Panc1 (cell line): ENCODE data around the gene LMF1. TPM values are rescaled to one million over a fixed set of nuclear protein-coding genes. Genes with fewer than 3 reads are reported as not detected.

Experiments used
- ATAC-seq: fragments of 200-7000 bp; cut with Tn5 transposase; 2 replicates; pipeline ENCODE4 v1.9.1; 2020; ENCODE audit warnings: mild to moderate bottlenecking, moderate library complexity
- BruUV-seq: library from RNA; stranded (reverse); fragments of 400-500 nt; replicated peaks from 2 replicates; lab custom pipeline; 2021; lab: Mats Ljungman, UMichigan
- CTCF ChIA-PET: fragments of 300-600 bp; sonication (Branson Sonifier 250); formaldehyde crosslinking; loops from one replicate; lab custom pipeline; 2022; ENCODE audit warnings: antibody characterized with exemption; lab: Charles Lee
- POLR2A ChIA-PET: fragments of 300-600 bp; sonication (Branson Sonifier 250); formaldehyde crosslinking; loops from one replicate; lab custom pipeline; 2022; ENCODE audit warnings: antibody characterized with exemption; lab: Charles Lee
- DNase-seq: peaks from one replicate; pipeline ENCODE4 v3.0.0-alpha.2; 2010; ENCODE audit warnings: low read depth, low spot score
- H3K27ac ChIP-seq: 2 replicates; pipeline ENCODE4 v1.5.1; 2011; ENCODE audit warnings: mild to moderate bottlenecking, low read length, inconsistent platforms
- H3K27me3 ChIP-seq: fragments of 200-500 bp; sonication (Bioruptor generic); 2 replicates; pipeline ENCODE4 v1.6.0; 2014; ENCODE audit warnings: low read length, inconsistent platforms; ENCODE audit not compliant: control insufficient read depth, insufficient read depth
- H3K36me3 ChIP-seq: fragments of 200-500 bp; sonication (Bioruptor generic); 2 replicates; pipeline ENCODE4 v1.5.1; 2014; ENCODE audit warnings: inconsistent platforms, mild to moderate bottlenecking, low read length, moderate library complexity; ENCODE audit not compliant: control insufficient read depth, insufficient read depth
- H3K4me1 ChIP-seq: 2 replicates; pipeline ENCODE4 v1.5.1; 2011; ENCODE audit warnings: inconsistent platforms, mild to moderate bottlenecking, low read length, moderate library complexity; ENCODE audit not compliant: control insufficient read depth, insufficient read depth
- H3K4me3 ChIP-seq, 2 experiments: 2 replicates each; pipeline ENCODE4 v1.5.1; 2011 to 2012; ENCODE audit warnings: low read depth in 2 of 2, low read length in 2 of 2, mild to moderate bottlenecking in 2 of 2, inconsistent platforms in 1 of 2, moderate library complexity in 1 of 2
- H3K9me3 ChIP-seq: fragments of 200-500 bp; sonication (Bioruptor generic); 2 replicates; pipeline ENCODE4 v1.5.1; 2014; ENCODE audit warnings: low read depth, mild to moderate bottlenecking, inconsistent platforms, low read length, moderate library complexity; ENCODE audit not compliant: control insufficient read depth, insufficient read depth
- CTCF ChIP-seq: fragments of 450-650 bp; IDR thresholded peaks from 2 replicates; pipeline ENCODE4 v1.5.1; 2017; ENCODE audit warnings: mild to moderate bottlenecking
- POLR2AphosphoS5 ChIP-seq: IDR thresholded peaks from 2 replicates; pipeline ENCODE4 v1.6.1; 2012; ENCODE audit warnings: mild to moderate bottlenecking, low read depth, low read length, moderate library complexity
- REST ChIP-seq, 2 experiments: IDR thresholded peaks; 2 replicates each; pipeline ENCODE4 v1.6.1; 2011 to 2012; ENCODE audit warnings: low read depth in 2 of 2, control low read depth in 1 of 2, low read length in 1 of 2, mild to moderate bottlenecking in 1 of 2, moderate library complexity in 1 of 2; ENCODE audit not compliant: insufficient read depth in 1 of 2
- SIN3A ChIP-seq: IDR thresholded peaks from 2 replicates; pipeline ENCODE4 v1.6.1; 2012; ENCODE audit warnings: low read depth, mild to moderate bottlenecking, low read length, moderate library complexity, borderline replicate concordance; ENCODE audit not compliant: insufficient read depth
- TCF7L2 ChIP-seq: IDR thresholded peaks from 2 replicates; pipeline ENCODE4 v1.6.1; 2011; ENCODE audit warnings: mild to moderate bottlenecking, low read depth, low read length, inconsistent platforms
- in situ Hi-C: cut with HindIII; loops from 2 replicates; pipeline ENCODE4 v1.10.0; 2016; ENCODE audit warnings: low sequenced_read_pairs, low pct_unique_long_range_greater_than_20kb
- intact Hi-C: fragments of 100-400 bp; cut with micrococcal nuclease; formaldehyde crosslinking; loops from one replicate; pipeline ENCODE4 v1.10.0; 2022; ENCODE audit not compliant: unreplicated experiment
- total RNA-seq: library from RNA; stranded (reverse); gene quantifications from one replicate; pipeline ENCODE4 v1.2.1, GENCODE V29; 2021; ENCODE audit not compliant: unreplicated experiment

Gene LMF1
- total RNA-seq, 1 experiment from 2014 or later: 24.3 TPM

- CTCF ChIA-PET: interaction anchor here (0.7 kb wide), 1 partner anchor 851 kb away, joined by 3 read pairs; no protein-coding TSS in a partner anchor
- intact Hi-C loops: no loop called here
- Histone ChIP-seq H3K4me3 (no peak overlapping the region), H3K27me3 (no peaks in the 10 kb centered on the region), H3K9me3 (no peaks in the 10 kb centered on the region), H3K36me3 (no peaks in the 10 kb centered on the region), H3K27ac (no peak overlapping the region), H3K4me1 (no peaks in the 10 kb centered on the region)
- BruUV-seq: no TSS peak
- DNase-seq (no peak), ATAC-seq (no peak)
- POLR2A ChIA-PET: no interaction called here
- TF ChIP-seq REST (IDR thresholded peaks at IDR 0.05; ENCODE audit: insufficient read depth in 1 of 2, low read depth in 2 of 2, low read length in 1 of 2): no peak
- no peak for TF ChIP-seq POLR2AphosphoS5
- TF ChIP-seq TCF7L2: no peak
- no peak for TF ChIP-seq CTCF
- TF ChIP-seq SIN3A: no peak
- in situ Hi-C loops: no loop called here
Observed at GRCh38 chr16:873889-874288, 96.9 kb downstream of the LMF1 start.

GRCh38 chr16:873243-873661 lies 97.5 kb downstream of the LMF1 start:
- CTCF ChIA-PET: interaction anchor here (0.7 kb wide), 1 partner anchor 852 kb away, joined by 3 read pairs; no protein-coding TSS in a partner anchor
- Histone ChIP-seq H3K4me1 (no peaks in the 10 kb centered on the region), H3K4me3 (no peak overlapping the region), H3K9me3 (no peaks in the 10 kb centered on the region), H3K27ac (no peak overlapping the region), H3K27me3 (no peaks in the 10 kb centered on the region), H3K36me3 (no peaks in the 10 kb centered on the region)
- no peak for ATAC-seq
- no peak for TF ChIP-seq REST (IDR thresholded peaks at IDR 0.05; ENCODE audit: insufficient read depth in 1 of 2, low read depth in 2 of 2, low read length in 1 of 2)
- POLR2A ChIA-PET: no interaction called here
- no peak for DNase-seq
- BruUV-seq: no TSS peak
- in situ Hi-C loops: no loop called here
- intact Hi-C loops: no loop called here
